ENCODE data around the gene SMG6. TPM values are rescaled to one million over a fixed set of nuclear protein-coding genes. Genes with fewer than 3 reads are reported as not detected.
A peak's percentile ranks its signal among the peaks of the same experiment; 100 is the strongest.
"Not testable (repeated sequence)": the region's sequence is repeated elsewhere in the genome, so short reads cannot be mapped to it uniquely, and the experiment has no call there.

SMG6 gene
- total RNA-seq, 1 donor from 2014 or later = 75.5 TPM

DNA sequence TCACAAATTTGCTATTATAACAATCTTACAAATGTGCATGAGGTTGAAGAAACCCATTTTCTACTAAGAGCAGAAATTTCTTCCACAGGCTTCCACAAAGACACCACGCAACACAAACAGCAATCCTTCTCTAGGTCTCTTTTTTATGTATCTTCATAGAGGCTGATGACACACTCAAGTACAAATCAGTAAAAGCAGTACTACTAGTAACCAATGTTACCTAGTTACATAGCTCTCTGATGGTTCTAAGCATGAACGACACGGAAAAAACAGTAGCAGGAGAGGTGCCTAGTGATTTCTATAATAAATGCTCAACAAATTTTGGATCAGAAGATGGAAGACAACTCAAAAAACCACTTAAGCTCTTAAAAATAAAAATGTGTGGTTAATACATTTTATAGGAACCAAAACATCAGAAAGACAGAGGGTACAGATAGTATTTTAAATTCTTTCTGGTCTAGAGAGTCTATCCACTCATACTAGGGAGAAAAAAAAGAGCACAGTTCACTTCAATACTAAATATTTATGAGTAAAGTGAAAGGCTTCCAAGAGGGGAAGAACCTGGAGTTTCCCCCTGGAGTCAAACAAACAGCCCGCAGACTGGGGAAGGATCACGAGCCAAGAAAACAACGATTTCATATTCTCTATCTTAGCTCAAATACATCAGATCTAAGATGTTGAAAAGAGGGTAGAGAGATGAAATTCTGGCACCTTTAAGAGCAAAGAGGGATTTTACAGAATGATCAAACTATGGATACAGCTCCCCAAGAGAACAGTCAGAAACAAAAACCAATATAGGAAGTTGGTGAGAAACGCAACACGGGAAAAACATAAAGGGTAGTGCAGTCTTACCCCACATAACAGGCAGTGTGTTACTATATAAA is 40.2 kb downstream of the SMG6 start:
- DNase-seq (ENCODE audit: low read depth) = peak; percentile 15

DNA sequence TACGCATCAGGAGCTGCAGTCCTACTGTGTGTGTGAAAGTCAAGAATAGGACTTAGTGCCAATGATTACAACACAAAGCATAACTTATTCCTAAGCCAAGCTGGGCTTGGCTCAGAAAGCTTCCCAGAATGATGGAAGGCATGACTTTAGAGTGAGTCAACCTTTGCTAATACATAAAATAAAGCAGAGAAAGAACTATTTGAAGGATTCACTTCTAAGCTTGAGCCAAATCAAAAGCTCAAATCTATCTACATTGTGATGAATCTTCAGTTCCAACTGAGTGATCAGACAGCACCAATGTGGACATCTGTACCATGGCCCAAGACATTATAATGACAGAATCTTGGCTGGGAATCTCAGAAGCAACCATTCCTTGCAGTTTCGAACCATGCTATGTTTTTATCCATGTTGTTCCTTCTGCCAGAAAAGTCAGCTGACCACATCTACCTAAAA is 41.4 kb downstream of the SMG6 start:
- DNase-seq (ENCODE audit: low read depth) = peak; percentile 70

DNA sequence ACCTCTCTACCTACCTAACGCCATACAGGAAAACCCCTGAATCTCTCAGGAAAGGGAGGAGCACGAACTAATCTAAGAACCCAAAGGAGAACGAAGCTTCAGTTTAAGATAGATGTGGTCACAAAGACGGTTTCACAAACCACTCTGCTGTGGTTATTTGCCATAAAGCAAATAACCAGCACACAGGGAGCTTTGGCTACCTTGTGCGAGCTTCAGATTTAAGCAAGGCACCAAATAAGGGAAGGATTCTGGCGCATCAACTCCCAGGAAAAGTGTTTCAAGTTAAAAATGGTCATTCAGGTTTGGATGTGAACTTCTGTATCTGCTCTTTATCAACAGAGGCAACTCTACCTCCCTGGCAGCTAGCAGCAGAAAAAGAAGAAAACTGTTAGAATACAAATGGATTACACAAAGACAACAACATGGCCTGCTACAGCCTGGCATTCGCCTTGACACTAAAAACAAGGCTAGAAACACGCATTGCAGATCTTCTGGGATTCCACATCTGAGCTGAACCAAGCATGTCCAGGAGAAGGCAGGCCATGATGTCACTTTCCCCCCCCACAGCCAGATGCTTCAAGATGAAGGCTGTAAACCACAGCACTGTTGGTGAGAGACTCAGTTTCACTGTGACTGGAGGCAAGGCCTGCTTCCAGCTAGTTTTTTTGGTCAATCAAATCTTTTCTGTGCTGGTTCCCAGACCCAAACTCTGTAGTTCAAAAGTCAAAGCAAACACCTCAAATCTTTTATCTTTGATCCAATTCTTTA is 43.6 kb downstream of the SMG6 start:
- no peak for DNase-seq (ENCODE audit: low read depth)

DNA sequence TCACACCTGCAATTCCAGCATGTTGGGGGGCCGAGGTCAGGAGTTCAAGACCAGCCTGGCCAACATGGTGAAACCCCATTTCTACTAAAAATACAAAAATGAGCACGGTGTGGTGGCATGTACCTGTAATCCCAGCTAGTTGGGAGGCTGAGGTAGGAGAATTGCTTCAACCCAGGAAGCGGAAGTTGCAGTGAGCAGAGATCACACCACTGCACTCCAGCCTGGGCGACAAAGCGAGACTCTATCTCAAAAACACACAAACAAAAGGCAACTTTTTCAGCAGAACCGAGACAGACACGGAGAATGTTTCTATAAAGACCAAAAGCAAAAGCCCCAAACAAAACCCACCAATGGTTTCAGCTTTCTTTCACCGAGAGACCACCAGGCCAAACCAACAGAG is 44.8 kb downstream of the SMG6 start:
- not testable (repeated sequence) for DNase-seq (ENCODE audit: low read depth)

DNA sequence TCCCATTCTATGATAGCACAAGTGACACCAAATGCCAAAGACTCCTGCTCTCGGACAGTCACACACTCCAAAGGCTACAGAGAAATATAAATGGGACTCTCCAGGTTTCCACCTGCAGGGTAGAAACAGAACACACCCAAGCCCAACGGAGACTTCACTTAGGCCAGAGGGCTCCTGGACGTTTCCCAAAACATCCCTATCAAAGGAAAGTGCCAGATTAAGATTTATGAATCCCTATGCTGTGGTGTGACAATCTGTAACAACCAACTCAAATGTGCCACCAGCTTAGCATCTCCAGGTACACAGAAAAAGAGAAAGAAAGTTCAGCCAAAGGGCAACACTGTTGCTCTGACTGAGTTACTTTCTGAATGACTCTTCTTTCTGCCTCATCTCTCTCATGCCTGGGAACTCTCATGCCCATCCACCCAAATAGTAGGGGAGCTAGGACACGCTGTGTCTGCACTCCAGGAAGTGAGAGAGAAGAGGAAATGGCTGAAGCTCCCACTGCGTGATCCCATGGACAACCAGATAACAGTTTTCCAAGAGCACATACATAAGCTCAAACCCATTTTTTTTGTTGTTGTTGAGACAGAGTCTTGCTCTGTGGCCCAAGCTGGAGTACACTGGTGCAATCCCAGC is 49.7 kb downstream of the SMG6 start:
- DNase-seq (ENCODE audit: low read depth) = no peak

DNA sequence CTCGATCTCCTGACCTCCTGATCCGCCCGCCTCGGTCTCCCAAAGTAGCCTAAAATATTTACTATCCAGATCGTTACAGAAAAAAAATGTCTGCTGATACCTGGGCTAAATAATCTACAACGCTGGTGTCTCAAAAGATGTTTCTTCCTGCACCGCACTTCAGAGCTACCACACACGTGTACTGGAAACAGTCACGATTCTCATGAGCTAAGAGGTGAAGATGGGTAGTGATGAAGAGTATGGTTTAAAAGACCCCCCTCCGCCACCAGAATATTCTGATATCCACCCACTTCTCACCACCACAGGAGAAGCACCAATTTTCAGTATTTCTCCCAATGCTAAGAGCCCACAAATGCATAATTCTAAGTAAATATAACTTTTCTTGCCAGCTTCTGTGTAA is 50.2 kb downstream of the SMG6 start:
- DNase-seq (ENCODE audit: low read depth) = no peak

DNA sequence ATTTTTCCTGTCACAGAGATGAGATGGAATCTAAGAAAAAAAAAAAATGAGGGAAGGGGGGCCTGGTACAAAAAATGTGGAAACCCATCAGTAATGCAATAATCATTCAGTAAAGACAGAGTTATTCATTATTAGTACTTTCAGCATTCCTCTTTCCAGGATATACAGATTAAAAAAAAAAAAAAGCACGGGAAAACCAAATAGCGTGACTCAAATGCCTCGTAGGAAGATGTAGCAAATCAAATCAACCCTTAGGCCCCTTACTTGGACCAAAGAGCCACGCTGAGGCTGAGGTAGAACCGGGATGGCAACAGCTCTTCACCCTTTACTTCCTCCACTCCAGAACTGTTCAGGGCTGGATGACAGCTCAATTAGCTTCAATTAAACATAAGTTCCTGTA is 52.5 kb downstream of the SMG6 start:
- no peak for DNase-seq (ENCODE audit: low read depth)

DNA sequence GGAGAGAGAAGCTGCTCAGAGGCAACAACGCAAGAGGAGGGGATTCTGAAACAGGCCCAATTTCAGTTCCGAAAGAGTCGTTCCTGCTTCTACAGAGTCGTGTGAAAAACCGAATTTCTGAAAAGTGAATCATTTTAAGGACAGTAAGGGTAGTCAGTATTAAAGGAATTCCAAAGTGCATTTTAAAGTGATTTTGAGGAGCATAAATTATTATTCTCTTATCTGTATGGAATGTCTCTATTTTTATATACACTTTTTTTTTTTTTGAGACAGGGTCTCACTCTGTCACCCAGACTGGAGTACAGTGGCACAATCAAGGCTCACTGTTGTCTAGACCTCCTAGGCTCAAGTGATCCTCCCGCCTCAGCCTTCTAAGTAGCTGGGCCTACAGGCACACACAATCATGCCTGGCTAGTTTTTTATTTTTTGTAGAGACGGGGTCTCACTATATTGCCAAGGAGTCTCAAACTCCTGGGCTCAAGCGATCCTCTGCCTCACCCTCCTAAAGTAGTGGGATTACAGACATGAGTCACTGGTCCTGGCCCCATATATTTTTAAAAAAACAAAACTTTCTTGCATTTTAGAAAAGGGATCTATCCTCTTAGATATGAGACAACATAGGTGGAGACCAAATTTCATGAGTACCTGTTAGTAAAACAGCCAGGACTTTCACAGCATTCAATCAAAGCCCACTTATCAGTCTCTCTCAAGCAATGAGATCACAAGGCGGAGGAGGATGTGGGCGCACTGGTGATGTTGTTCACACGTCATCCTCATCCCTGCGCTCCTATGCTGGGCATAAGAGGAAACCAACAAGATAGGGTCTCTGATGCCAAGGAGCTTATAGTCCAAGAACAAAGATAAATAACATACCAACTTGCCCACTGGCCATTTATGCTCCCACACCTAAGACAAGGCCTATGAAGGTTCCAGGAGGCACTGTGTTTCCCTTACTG is 53.2 kb downstream of the SMG6 start:
- no peak for DNase-seq (ENCODE audit: low read depth)

DNA sequence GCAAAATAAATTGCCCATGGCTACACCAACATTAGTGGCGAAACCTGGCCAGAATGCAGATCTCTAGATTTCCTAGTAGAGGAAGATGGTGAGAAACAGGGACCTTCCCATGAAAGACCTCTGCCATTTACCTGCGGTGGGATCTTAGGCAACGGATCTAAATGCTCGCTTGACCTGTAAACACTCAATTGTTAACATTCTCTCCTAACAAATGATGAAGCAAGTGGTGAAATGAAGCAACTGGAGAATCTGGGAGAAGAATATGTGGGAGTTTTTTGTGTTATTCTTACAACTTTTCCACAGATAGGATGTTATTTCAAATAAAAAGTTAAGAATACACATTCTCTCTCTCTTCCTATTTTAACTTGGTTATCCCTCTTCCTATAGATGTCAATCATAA is 56.6 kb downstream of the SMG6 start:
- no peak for DNase-seq (ENCODE audit: low read depth)

DNA sequence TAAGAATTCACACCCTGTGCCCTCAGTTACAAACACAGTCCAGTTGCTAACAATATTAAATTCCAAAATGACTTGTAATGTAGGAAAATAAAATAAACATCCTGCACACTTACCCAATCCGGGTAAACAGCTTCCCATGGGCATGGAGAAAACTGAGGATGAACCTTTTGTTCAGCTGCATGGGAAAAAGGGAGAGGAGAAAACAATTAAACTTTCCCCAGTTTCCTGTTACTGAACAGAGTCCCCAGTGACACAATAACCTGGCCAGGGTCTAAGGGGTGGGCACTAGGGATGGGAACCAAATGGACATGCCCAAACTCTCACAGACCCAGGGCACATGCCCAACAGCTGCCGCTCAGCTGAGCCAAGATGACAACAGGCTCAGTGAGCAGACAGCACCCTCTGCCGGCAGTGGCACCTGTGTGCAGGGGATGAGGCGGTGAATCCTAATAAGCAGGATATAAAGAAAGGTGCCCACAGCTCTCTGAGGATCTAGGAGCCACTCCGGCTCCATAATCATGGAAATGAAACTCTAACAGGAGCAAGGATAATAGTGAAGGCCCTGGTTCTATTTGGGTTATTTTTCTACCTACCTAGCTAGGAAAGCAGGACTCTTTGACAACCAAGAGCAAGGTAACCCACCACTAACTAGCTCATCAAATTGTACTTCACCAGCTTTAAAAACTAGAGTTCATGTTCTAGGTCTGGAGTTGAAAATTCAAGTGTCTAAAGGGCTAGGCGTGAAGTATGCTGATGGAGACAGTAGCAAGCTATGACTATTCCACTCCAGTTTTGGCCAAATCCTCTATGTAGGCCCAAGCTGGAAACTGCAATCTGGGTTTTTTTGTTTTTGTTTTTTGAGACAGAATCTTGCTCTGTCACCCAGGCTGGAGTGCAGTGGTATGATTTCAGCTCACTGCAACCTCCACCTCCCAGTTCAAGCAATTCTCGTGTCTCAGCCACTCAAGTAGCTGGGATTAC is 58.8 kb downstream of the SMG6 start:
- peak; percentile 47 for DNase-seq (ENCODE audit: low read depth)

DNA sequence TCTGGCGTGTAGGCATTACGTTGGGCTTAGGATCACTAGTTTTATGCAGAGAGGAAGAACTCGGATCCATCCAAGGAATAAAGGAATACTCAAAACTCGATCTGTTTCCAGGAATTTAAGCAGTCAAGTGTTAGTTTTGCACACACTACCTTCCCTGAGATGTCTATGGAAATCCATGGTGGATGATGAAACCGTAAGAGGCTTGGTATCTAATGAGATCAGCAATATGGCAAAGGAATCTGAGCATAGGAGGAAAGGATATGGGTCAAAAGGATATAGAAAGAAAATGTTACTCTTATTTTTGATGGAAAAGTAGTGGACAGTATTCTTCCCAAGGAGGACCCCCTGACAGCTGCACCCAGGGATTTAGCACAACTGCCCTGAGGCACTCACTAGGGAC is 59.6 kb downstream of the SMG6 start:
- DNase-seq (ENCODE audit: low read depth) = no peak

DNA sequence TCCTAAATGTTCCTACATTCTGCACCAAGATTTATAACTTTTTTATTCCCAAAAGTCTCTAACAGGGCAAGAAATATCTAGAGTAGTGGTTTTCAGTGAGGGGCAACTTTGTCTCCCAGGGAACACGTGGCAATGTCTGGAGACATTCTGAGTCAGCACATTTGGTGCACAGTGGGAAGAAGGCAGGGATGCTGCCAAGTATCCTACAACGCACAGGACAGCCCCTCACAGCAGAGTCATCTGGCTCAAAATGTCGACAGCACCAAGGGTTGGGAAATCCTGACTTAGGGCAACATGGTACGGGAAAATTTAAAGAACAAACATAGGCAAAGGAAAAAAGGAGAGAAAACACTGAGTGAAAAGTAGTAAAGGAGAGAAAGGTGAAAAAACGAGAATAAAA is 61.8 kb downstream of the SMG6 start:
- no peak for DNase-seq (ENCODE audit: low read depth)

DNA sequence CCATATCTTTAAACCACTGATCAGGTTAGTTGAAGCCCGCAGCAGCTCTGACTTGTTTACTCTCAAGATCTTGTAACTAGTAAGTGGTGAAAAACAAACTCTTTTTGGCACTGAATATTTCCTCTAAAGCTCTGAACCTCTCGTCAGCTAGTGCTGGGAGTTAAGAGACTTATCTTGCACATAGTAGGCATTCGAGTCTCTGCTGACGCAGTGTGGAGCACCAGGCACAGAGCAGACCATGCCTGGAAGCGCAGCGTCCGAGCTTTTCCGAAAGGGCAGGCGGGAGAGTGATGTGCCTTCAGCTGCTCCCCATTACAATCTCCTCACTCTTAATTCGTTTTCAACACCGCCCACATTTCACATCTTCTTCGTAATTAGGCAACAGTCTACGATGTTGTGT is 63.0 kb downstream of the SMG6 start:
- DNase-seq (ENCODE audit: low read depth) = no peak

DNA sequence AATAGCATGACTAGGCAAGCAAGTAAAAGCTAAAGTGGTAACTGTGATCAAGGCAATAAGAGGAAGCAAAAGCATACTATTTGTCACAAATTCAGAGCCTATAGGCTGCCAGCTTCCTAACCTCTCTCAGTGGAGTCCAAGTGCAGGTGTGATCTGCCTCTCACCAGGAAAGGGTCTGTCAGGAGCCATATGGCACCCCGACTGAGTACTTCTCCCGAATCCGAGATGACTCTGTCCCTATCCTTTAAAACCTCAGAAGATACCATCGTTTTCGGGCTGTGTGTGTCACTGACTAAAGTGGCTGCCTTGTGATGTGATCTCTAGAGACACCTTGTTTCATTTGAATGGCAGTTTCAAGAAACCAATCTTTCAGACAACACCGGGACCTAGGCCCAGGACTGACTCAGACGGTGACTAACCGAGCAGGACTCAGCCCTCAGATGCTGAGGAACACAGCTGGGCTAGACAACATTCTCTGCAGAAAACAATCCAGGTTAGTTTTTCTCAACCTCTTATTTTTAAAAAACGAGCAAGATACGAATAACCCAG is 63.6 kb downstream of the SMG6 start:
- DNase-seq (ENCODE audit: low read depth) = peak; percentile 82

DNA sequence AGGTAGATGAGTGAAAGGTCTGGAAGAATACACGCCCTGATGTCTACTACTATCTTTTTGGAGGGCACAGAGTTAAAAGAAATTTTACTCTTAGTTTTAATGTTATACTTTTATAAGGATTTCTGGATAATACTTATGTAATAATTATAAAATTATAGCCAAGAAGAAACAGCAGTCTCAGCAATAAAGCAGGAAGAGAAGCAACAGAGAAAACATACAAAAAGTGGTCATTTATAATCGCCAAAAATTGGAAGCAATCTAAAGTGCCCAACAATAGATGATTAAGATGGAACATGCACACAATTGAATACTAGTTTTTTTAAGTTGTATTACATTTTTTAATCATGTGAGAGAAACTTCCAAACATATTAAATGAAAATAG is 64.4 kb downstream of the SMG6 start:
- no peak for DNase-seq (ENCODE audit: low read depth)

DNA sequence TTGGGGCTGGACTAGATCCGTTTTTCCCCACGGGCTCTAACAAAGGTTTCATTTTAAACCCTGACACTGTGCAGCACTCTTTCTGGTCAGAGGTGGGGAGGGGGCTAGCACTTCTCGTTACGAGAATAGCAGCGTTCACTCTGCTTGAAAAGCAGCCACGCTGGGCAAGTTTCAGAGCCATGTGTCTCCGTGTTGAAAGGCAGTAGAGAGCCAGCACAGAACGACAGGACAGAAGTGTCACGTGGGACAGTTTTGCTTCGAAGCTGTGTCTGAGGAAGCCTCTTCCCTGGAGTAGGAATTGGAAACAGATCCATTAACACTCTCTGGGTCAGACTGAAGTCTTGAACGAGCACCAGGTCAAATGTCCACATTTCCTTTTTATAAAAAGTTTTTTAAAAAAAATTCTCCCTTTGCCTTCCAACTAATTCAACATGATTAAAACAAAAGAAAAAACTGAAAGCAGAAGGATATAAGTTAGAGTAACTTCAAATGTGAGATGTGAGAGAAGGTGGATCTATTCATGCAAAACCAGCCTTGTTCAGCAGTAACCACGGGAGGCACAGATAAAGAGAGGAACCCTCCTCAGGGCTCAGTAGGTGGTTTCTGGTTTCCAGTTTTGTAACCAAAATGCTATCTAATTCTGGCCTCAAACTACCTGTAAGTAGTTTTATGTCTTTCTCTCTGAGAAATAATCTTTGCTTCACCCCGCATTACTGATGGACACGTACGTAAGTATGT is 65.0 kb downstream of the SMG6 start:
- DNase-seq (ENCODE audit: low read depth) = no peak

DNA sequence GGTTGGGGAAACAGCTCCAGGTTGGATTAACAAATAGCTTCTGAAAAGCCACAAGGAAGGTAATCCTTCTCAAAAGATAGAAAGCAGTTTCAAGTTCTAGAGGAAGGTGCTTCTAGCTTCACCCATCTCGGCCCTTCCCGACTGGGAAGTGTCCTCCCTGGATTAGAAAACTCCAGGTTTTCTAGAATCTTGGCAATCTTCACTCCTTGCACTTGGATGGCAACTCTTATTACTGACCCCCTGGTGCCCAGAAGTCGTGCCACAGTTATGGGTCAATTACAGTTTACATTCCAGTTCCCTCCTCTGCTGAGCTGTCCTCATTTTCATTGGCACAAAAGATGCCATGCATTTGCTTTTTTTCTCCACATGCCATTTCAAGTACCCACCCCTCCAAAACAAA is 65.6 kb downstream of the SMG6 start:
- DNase-seq (ENCODE audit: low read depth) = no peak

DNA sequence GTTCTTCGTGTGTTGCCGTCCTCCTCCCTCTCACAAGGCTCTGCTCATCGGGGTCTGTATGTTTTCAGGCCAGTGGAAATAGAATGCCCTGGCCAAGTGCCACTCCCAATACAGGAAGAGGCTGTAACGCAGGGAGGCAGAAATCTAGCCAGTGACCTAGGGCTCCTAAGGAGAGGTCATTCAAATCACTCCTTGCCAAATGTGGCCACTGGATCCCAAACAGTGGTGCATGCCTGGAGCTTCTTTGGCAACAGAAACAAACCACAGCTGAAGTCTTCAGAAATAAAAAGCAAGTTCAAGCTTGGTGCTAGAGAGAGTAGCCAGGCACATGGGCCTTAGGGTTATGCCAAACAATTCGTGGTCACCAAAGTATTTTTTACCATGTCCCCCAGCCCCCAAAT is 66.1 kb downstream of the SMG6 start:
- peak; percentile 48 for DNase-seq (ENCODE audit: low read depth)

DNA sequence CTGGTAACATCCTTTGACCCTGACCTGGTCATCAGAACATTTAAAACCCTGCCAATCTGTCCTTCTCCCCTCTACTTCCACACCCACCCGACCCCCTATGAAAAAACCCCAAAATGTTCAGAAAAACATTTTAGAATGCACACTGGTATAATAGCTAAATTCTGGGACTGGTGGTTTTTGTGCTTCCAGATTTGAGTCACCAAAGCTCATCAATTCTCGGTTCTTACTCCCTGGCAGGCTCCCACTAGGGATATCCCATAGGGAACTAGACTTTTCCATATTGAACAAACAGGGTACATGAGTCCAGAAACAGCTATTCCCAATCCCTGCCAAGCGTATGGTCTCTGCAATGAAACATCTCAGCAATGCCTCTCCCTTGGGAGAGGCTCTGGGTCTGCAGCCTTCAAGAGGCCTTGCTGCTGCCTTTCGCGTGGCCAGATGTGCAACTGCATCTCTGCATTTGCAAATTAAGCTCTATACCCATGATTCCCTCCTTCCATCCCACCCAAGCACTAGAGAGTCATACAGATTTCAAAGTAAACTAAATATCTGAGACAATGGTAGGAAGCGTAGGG is 67.7 kb downstream of the SMG6 start:
- no peak for DNase-seq (ENCODE audit: low read depth)

Data from renal cortical epithelial cell (primary cell).